Natural killer cell (primary cell): ENCODE data around the gene CSNK1A1. TPM values are rescaled to one million over a fixed set of nuclear protein-coding genes. Genes with fewer than 3 reads are reported as not detected.

ENCODE experiments used
- ATAC-seq, 3 donors: fragments of 150-1000 bp in 2 of 3; fragments of 200-7000 bp in 1 of 3; cut with Tn5 transposase; 1 replicate in 1 of 3; 2 replicates in 2 of 3; pipeline ENCODE4 v1.10.0; 2021; ENCODE audit warnings: mild to moderate bottlenecking in 2 of 3, moderate library complexity in 2 of 3
- DNase-seq, 2 donors: peaks; one replicate each; pipeline versions ENCODE4 v3.0.0 to v3.0.0-alpha.2; 2013 to 2021; ENCODE audit warnings: mixed read lengths in 1 of 2
- H3K27ac ChIP-seq: one replicate; pipeline ENCODE4 v1.5.1; 2013; ENCODE audit warnings: mild to moderate bottlenecking, low read length
- H3K27me3 ChIP-seq: one replicate; pipeline ENCODE4 v1.6.1; 2013; ENCODE audit warnings: low read length; ENCODE audit not compliant: control insufficient read depth, insufficient read depth
- H3K36me3 ChIP-seq: one replicate; pipeline ENCODE4 v1.6.1; 2013; ENCODE audit warnings: low read length; ENCODE audit not compliant: control insufficient read depth, insufficient read depth
- H3K4me1 ChIP-seq: one replicate; pipeline ENCODE4 v1.6.1; 2013; ENCODE audit warnings: low read length; ENCODE audit not compliant: control insufficient read depth, insufficient read depth
- H3K4me3 ChIP-seq: one replicate; pipeline ENCODE4 v1.5.1; 2013; ENCODE audit warnings: low read length
- H3K9me3 ChIP-seq: one replicate; pipeline ENCODE4 v1.6.1; 2013; ENCODE audit warnings: low read length; ENCODE audit not compliant: control insufficient read depth, insufficient read depth
- H3K27ac Mint-ChIP-seq, 2 donors: one replicate each; pipeline ENCODE4 v1.8.0; 2022; ENCODE audit warnings: mild to moderate bottlenecking in 2 of 2, mixed read lengths in 2 of 2, moderate library complexity in 1 of 2
- H3K27me3 Mint-ChIP-seq, 2 donors: one replicate each; pipeline ENCODE4 v1.8.0; 2022; ENCODE audit warnings: low read depth in 2 of 2, mixed read lengths in 2 of 2
- H3K36me3 Mint-ChIP-seq: one replicate; pipeline ENCODE4 v1.8.0; 2022; ENCODE audit warnings: mixed read lengths
- H3K4me1 Mint-ChIP-seq, 2 donors: one replicate each; pipeline ENCODE4 v1.8.0; 2022; ENCODE audit warnings: mixed read lengths in 2 of 2
- H3K4me3 Mint-ChIP-seq: one replicate; pipeline ENCODE4 v1.8.0; 2022; ENCODE audit warnings: mild to moderate bottlenecking, moderate library complexity, mixed read lengths
- H3K9me3 Mint-ChIP-seq, 2 donors: one replicate each; pipeline ENCODE4 v1.8.0; 2022; ENCODE audit warnings: mixed read lengths in 2 of 2
- WGBS: methylation state at CpG from one replicate; pipeline ENCODE4 v1.1.7; 2013; ENCODE audit warnings: missing lambda C conversion rate; ENCODE audit not compliant: insufficient coverage; 5-methylcytosine and 5-hydroxymethylcytosine counted together
- intact Hi-C: fragments of 100-400 bp; cut with micrococcal nuclease; formaldehyde crosslinking; loops from one replicate; pipeline ENCODE4 v1.14.2; 2022
- total RNA-seq, 4 donors: library from RNA; stranded (reverse); fragments of 120-200 nt in 1 of 4; gene quantifications; one replicate each; pipeline versions ENCODE4 v1.2.3 to v1.2.4, GENCODE V29; 2013 to 2022
- TF ChIP-seq, protein P1 (sequence below): fragments of 200-600 bp; IDR thresholded peaks from one replicate; pipeline ENCODE4 v1.8.0; 2022; ENCODE audit warnings: antibody characterized with exemption

Gene CSNK1A1
- total RNA-seq, 3 donors from 2014 or later (not counting 1 experiment from before 2014, with no cell fraction given), result 183 to 209 (median 206) TPM

DNA sequence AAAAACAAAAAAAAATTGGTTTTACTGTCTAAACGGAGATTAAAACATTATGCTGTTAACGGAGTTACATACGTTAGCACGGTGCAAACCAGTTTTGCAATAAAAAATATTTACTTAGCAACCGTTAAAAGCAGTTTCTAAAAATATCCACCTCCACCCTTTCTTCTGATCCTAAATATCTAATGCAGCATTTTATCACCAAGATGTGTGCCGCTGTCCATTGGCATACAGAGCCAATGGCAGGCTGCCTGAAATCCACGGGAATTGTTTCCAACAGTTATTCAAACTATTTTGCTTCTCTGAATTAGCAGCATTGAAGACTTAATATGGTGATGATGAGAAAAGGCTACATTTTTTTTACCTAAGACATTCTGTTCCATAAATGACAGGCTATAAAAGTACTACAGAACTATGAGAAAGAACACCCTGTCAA lies 61.6 kb downstream of the CSNK1A1 start:
- Mint-ChIP-seq H3K9me3 (no peaks in the 10 kb centered on the region), H3K27me3 (no peaks in the 10 kb centered on the region), H3K4me1 (peaks cover 0 to 13% of the 10 kb centered on the region in 2 donors), H3K27ac (peak overlapping the region in 1 of 2 donors; percentile 3), H3K4me3 (no peak overlapping the region), H3K36me3 (no peaks in the 10 kb centered on the region)
- Histone ChIP-seq H3K27ac (no peak overlapping the region), H3K4me3 (no peak overlapping the region), H3K9me3 (no peaks in the 10 kb centered on the region), H3K27me3 (no peaks in the 10 kb centered on the region), H3K4me1 (no peaks in the 10 kb centered on the region), H3K36me3 (peaks cover 11% of the 10 kb centered on the region)
- ATAC-seq (no peak), DNase-seq (no peak)
- 55% methylated on average over 7 of the region's 7 CpGs for WGBS
- TF ChIP-seq, protein P1, sequence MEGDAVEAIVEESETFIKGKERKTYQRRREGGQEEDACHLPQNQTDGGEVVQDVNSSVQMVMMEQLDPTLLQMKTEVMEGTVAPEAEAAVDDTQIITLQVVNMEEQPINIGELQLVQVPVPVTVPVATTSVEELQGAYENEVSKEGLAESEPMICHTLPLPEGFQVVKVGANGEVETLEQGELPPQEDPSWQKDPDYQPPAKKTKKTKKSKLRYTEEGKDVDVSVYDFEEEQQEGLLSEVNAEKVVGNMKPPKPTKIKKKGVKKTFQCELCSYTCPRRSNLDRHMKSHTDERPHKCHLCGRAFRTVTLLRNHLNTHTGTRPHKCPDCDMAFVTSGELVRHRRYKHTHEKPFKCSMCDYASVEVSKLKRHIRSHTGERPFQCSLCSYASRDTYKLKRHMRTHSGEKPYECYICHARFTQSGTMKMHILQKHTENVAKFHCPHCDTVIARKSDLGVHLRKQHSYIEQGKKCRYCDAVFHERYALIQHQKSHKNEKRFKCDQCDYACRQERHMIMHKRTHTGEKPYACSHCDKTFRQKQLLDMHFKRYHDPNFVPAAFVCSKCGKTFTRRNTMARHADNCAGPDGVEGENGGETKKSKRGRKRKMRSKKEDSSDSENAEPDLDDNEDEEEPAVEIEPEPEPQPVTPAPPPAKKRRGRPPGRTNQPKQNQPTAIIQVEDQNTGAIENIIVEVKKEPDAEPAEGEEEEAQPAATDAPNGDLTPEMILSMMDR, result no peak
- intact Hi-C loops, result no loop called here

DNA sequence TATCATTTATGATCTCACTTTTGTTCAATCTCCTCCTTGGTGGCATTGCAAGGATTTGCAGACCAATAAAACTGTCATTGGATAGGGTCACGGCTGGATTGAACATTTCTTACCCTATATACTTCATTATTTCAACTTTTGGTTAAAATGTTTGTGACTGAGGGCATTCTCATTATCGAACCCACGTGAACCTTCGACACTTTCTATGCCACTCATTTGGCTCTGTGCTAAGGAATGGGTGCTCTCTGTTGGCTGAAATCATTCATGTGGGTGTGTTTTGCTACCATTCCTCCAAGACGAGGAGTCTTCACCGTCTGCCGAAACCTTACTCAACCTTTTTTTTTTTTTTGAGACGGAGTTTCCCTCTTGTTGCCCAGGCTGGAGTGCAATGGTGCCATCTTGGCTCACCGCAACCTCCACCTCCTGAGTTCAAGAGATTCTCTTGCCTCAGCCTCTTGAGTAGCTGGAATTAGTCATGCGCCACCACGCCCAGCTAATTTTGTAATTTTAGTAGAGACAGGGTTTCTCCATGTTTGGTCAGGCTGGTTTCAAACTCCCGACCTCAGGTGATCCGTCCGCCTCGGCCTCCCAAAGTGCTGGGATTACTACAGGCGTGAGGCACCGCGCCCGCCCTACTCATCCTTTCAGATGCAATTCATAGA lies 62.5 kb downstream of the CSNK1A1 start:
- TF ChIP-seq, protein P1, result no peak
- no peak for ATAC-seq
- H3K27ac Mint-ChIP-seq, result no peak overlapping the region
- no peaks in the 10 kb centered on the region for H3K9me3 ChIP-seq
- WGBS, result 92% methylated on average over 18 of the region's 19 CpGs
- no peak overlapping the region for H3K4me3 ChIP-seq
- no peaks in the 10 kb centered on the region for H3K27me3 Mint-ChIP-seq
- no peak overlapping the region for H3K27ac ChIP-seq
- no peaks in the 10 kb centered on the region for H3K36me3 Mint-ChIP-seq
- H3K4me1 ChIP-seq, result no peaks in the 10 kb centered on the region
- H3K27me3 ChIP-seq, result no peaks in the 10 kb centered on the region
- no peak overlapping the region for H3K4me3 Mint-ChIP-seq
- peaks cover 2% of the 10 kb centered on the region for H3K36me3 ChIP-seq
- intact Hi-C loops, result no loop called here
- peaks cover 0 to 13% of the 10 kb centered on the region in 2 donors for H3K4me1 Mint-ChIP-seq
- no peaks in the 10 kb centered on the region for H3K9me3 Mint-ChIP-seq
- no peak for DNase-seq

DNA sequence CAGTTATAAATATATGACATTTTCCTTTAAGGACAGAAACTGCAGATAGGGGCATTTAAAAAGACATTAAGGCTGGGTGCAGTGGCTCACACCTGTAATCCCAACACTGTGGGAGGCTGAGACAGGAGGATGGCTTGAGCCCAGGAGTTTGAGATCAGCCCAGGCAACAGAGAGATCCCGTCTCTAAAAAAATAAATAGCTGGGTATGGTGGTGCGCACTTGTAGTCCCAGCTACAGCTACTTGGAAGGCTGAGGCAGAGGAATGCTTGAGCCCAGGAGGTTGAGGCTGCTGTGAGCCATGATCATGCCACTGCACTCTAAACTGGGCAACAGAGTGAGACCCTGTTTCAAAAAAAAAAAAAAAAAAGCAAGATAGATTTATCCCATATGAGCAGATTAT lies 63.6 kb downstream of the CSNK1A1 start:
- H3K27me3 ChIP-seq, result no peaks in the 10 kb centered on the region
- no peaks in the 10 kb centered on the region for H3K4me1 ChIP-seq
- ATAC-seq (no peak), DNase-seq (no peak)
- H3K9me3 ChIP-seq, result no peaks in the 10 kb centered on the region
- Mint-ChIP-seq H3K27me3 (no peaks in the 10 kb centered on the region), H3K4me1 (peaks cover 0 to 13% of the 10 kb centered on the region in 2 donors), H3K9me3 (no peaks in the 10 kb centered on the region), H3K27ac (no peak overlapping the region), H3K36me3 (no peaks in the 10 kb centered on the region), H3K4me3 (no peak overlapping the region)
- H3K27ac ChIP-seq, result no peak overlapping the region
- 96% methylated on average over 2 of the region's 2 CpGs for WGBS
- H3K36me3 ChIP-seq, result no peaks in the 10 kb centered on the region
- TF ChIP-seq, protein P1, result no peak
- intact Hi-C loops, result no loop called here
- H3K4me3 ChIP-seq, result no peak overlapping the region
